ENCODE data around the gene CHRDL1.

CHRDL1 gene

GRCh38 chrX:110806145-110806544 lies 10.5 kb upstream of the CHRDL1 start:
- H3K4me3 ChIP-seq (ENCODE audit: control insufficient read depth in 1 of 7, extremely low read depth in 1 of 7, insufficient read depth in 4 of 7, low read depth in 2 of 7, low read length in 6 of 7) = no peak overlapping the region
- POLR2A ChIA-PET = no interaction called here
- CTCF ChIA-PET = no interaction called here
- H3K4me1 ChIP-seq (ENCODE audit: control extremely low read depth in 1 of 4, control insufficient read depth in 4 of 4, insufficient read depth in 4 of 4, low read length in 3 of 4) = peaks cover 0 to 1% (median 0%) of the 10 kb centered on the region in 4 experiments
- peaks cover 0 to 11% (median 0%) of the 10 kb centered on the region in 5 experiments for H3K27me3 ChIP-seq (replicated peaks in 2 of 5; ENCODE audit: control insufficient read depth in 4 of 5, insufficient read depth in 5 of 5, low read length in 4 of 5)
- WGBS (ENCODE audit: insufficient coverage) = 64% methylated on average over 2 of the region's 4 CpGs
- H3K36me3 ChIP-seq (ENCODE audit: control insufficient read depth in 4 of 4, insufficient read depth in 4 of 4, low read length in 3 of 4) = no peaks in the 10 kb centered on the region
- no peak overlapping the region for H3K27ac ChIP-seq (ENCODE audit: insufficient read depth in 1 of 2, low read depth in 1 of 2, low read length in 2 of 2, poor library complexity in 1 of 2, severe bottlenecking in 2 of 2)
- H3K9me3 ChIP-seq (ENCODE audit: control extremely low read depth in 1 of 5, control insufficient read depth in 4 of 5, insufficient read depth in 2 of 5, low read depth in 1 of 5, low read length in 4 of 5) = no peaks in the 10 kb centered on the region
- no peak for DNase-seq

- no peak overlapping the region for H3K27ac ChIP-seq (ENCODE audit: insufficient read depth in 1 of 2, low read depth in 1 of 2, low read length in 2 of 2, poor library complexity in 1 of 2, severe bottlenecking in 2 of 2)
- DNase-seq = no peak
- H3K9me3 ChIP-seq (ENCODE audit: control extremely low read depth in 1 of 5, control insufficient read depth in 4 of 5, insufficient read depth in 2 of 5, low read depth in 1 of 5, low read length in 4 of 5) = no peaks in the 10 kb centered on the region
- H3K4me1 ChIP-seq (ENCODE audit: control extremely low read depth in 1 of 4, control insufficient read depth in 4 of 4, insufficient read depth in 4 of 4, low read length in 3 of 4) = no peaks in the 10 kb centered on the region
- WGBS (ENCODE audit: insufficient coverage) = 100% methylated on average over 1 of the region's 1 CpG
- H3K4me3 ChIP-seq (ENCODE audit: control insufficient read depth in 1 of 7, extremely low read depth in 1 of 7, insufficient read depth in 4 of 7, low read depth in 2 of 7, low read length in 6 of 7) = no peak overlapping the region
- POLR2A ChIA-PET = no interaction called here
- no peaks in the 10 kb centered on the region for H3K36me3 ChIP-seq (ENCODE audit: control insufficient read depth in 4 of 4, insufficient read depth in 4 of 4, low read length in 3 of 4)
- H3K27me3 ChIP-seq (replicated peaks in 2 of 5; ENCODE audit: control insufficient read depth in 4 of 5, insufficient read depth in 5 of 5, low read length in 4 of 5) = peaks cover 0 to 11% (median 0%) of the 10 kb centered on the region in 5 experiments
- CTCF ChIA-PET = no interaction called here
Measured at GRCh38 chrX:110805303-110805702, 9.7 kb upstream of the CHRDL1 start.

- H3K4me1 ChIP-seq (ENCODE audit: control extremely low read depth in 1 of 4, control insufficient read depth in 4 of 4, insufficient read depth in 4 of 4, low read length in 3 of 4) = no peaks in the 10 kb centered on the region
- CTCF ChIA-PET = no interaction called here
- WGBS (ENCODE audit: insufficient coverage) = 71% methylated on average over 4 of the region's 4 CpGs
Measured at GRCh38 chrX:110804446-110804845, 8.8 kb upstream of the CHRDL1 start.

GRCh38 chrX:110803506-110803905 lies 7.9 kb upstream of the CHRDL1 start:
- no peaks in the 10 kb centered on the region for H3K9me3 ChIP-seq (ENCODE audit: control extremely low read depth in 1 of 5, control insufficient read depth in 4 of 5, insufficient read depth in 2 of 5, low read depth in 1 of 5, low read length in 4 of 5)
- H3K27ac ChIP-seq (ENCODE audit: insufficient read depth in 1 of 2, low read depth in 1 of 2, low read length in 2 of 2, poor library complexity in 1 of 2, severe bottlenecking in 2 of 2) = no peak overlapping the region
- ChIA-PET POLR2A (no interaction called here), CTCF (interaction anchor here (1.2 kb wide), 1 partner anchor 44 kb away, joined by 3 read pairs; no protein-coding TSS in a partner anchor)
- no peaks in the 10 kb centered on the region for H3K36me3 ChIP-seq (ENCODE audit: control insufficient read depth in 4 of 4, insufficient read depth in 4 of 4, low read length in 3 of 4)
- no peaks in the 10 kb centered on the region for H3K4me1 ChIP-seq (ENCODE audit: control extremely low read depth in 1 of 4, control insufficient read depth in 4 of 4, insufficient read depth in 4 of 4, low read length in 3 of 4)
- no peak for DNase-seq
- H3K27me3 ChIP-seq (replicated peaks in 2 of 5; ENCODE audit: control insufficient read depth in 4 of 5, insufficient read depth in 5 of 5, low read length in 4 of 5) = peaks cover 0 to 6% (median 0%) of the 10 kb centered on the region in 5 experiments
- no peak overlapping the region for H3K4me3 ChIP-seq (ENCODE audit: control insufficient read depth in 1 of 7, extremely low read depth in 1 of 7, insufficient read depth in 4 of 7, low read depth in 2 of 7, low read length in 6 of 7)
- 81% methylated on average over 3 of the region's 3 CpGs for WGBS (ENCODE audit: insufficient coverage)

More at GRCh38 chrX:110804446-110804845, 8.8 kb upstream of the CHRDL1 start:
- POLR2A ChIA-PET = no interaction called here
- no peaks in the 10 kb centered on the region for H3K9me3 ChIP-seq (ENCODE audit: control extremely low read depth in 1 of 5, control insufficient read depth in 4 of 5, insufficient read depth in 2 of 5, low read depth in 1 of 5, low read length in 4 of 5)
- H3K27ac ChIP-seq (ENCODE audit: insufficient read depth in 1 of 2, low read depth in 1 of 2, low read length in 2 of 2, poor library complexity in 1 of 2, severe bottlenecking in 2 of 2) = no peak overlapping the region
- H3K36me3 ChIP-seq (ENCODE audit: control insufficient read depth in 4 of 4, insufficient read depth in 4 of 4, low read length in 3 of 4) = no peaks in the 10 kb centered on the region
- H3K27me3 ChIP-seq (replicated peaks in 2 of 5; ENCODE audit: control insufficient read depth in 4 of 5, insufficient read depth in 5 of 5, low read length in 4 of 5) = peaks cover 0 to 11% (median 0%) of the 10 kb centered on the region in 5 experiments
- no peak overlapping the region for H3K4me3 ChIP-seq (ENCODE audit: control insufficient read depth in 1 of 7, extremely low read depth in 1 of 7, insufficient read depth in 4 of 7, low read depth in 2 of 7, low read length in 6 of 7)
- DNase-seq = no peak

GRCh38 chrX:110796407-110796697 lies 735 bp upstream of the CHRDL1 start:
- Histone ChIP-seq H3K9me3 (ENCODE audit: control extremely low read depth in 1 of 5, control insufficient read depth in 4 of 5, insufficient read depth in 2 of 5, low read depth in 1 of 5, low read length in 4 of 5) (no peaks in the 10 kb centered on the region), H3K4me3 (ENCODE audit: control insufficient read depth in 1 of 7, extremely low read depth in 1 of 7, insufficient read depth in 4 of 7, low read depth in 2 of 7, low read length in 6 of 7) (peak overlapping the region; percentile 39 to 76 (median 62)), H3K36me3 (ENCODE audit: control insufficient read depth in 4 of 4, insufficient read depth in 4 of 4, low read length in 3 of 4) (no peaks in the 10 kb centered on the region), H3K27ac (ENCODE audit: insufficient read depth in 1 of 2, low read depth in 1 of 2, low read length in 2 of 2, poor library complexity in 1 of 2, severe bottlenecking in 2 of 2) (no peak overlapping the region), H3K4me1 (ENCODE audit: control extremely low read depth in 1 of 4, control insufficient read depth in 4 of 4, insufficient read depth in 4 of 4, low read length in 3 of 4) (peaks cover 2 to 17% (median 6%) of the 10 kb centered on the region in 4 experiments), H3K27me3 (replicated peaks in 2 of 5; ENCODE audit: control insufficient read depth in 4 of 5, insufficient read depth in 5 of 5, low read length in 4 of 5) (peaks cover 0 to 33% (median 0%) of the 10 kb centered on the region in 5 experiments)
- CTCF ChIA-PET = interaction anchor here (1.4 kb wide), 1 partner anchor 18 kb away, joined by 4 read pairs; no protein-coding TSS in a partner anchor
- POLR2A ChIA-PET = no interaction called here
- no peak for DNase-seq
- WGBS (ENCODE audit: insufficient coverage) = no CpG with 5 or more reads among the region's 5 CpGs

GRCh38 chrX:110794601-110795000 lies 1.0 kb downstream of the CHRDL1 start:
- CTCF ChIA-PET = interaction anchor here (1.3 kb wide), 1 partner anchor 88 kb away, joined by 3 read pairs; no protein-coding TSS in a partner anchor
- WGBS (ENCODE audit: insufficient coverage) = 50% methylated on average over 2 of the region's 3 CpGs
- DNase-seq = no peak
- H3K4me3 ChIP-seq (ENCODE audit: control insufficient read depth in 1 of 7, extremely low read depth in 1 of 7, insufficient read depth in 4 of 7, low read depth in 2 of 7, low read length in 6 of 7) = peak overlapping the region in 5 of 7 experiments; percentile 56 to 66 (median 62)
- peaks cover 0 to 33% (median 0%) of the 10 kb centered on the region in 5 experiments for H3K27me3 ChIP-seq (replicated peaks in 2 of 5; ENCODE audit: control insufficient read depth in 4 of 5, insufficient read depth in 5 of 5, low read length in 4 of 5)
- H3K4me1 ChIP-seq (ENCODE audit: control extremely low read depth in 1 of 4, control insufficient read depth in 4 of 4, insufficient read depth in 4 of 4, low read length in 3 of 4) = peaks cover 5 to 20% (median 6%) of the 10 kb centered on the region in 4 experiments
- no peaks in the 10 kb centered on the region for H3K36me3 ChIP-seq (ENCODE audit: control insufficient read depth in 4 of 4, insufficient read depth in 4 of 4, low read length in 3 of 4)
- no peaks in the 10 kb centered on the region for H3K9me3 ChIP-seq (ENCODE audit: control extremely low read depth in 1 of 5, control insufficient read depth in 4 of 5, insufficient read depth in 2 of 5, low read depth in 1 of 5, low read length in 4 of 5)
- POLR2A ChIA-PET = no interaction called here
- H3K27ac ChIP-seq (ENCODE audit: insufficient read depth in 1 of 2, low read depth in 1 of 2, low read length in 2 of 2, poor library complexity in 1 of 2, severe bottlenecking in 2 of 2) = no peak overlapping the region

- peaks cover 4 to 17% (median 7%) of the 10 kb centered on the region in 4 experiments for H3K4me1 ChIP-seq (ENCODE audit: control extremely low read depth in 1 of 4, control insufficient read depth in 4 of 4, insufficient read depth in 4 of 4, low read length in 3 of 4)
- ChIA-PET POLR2A (no interaction called here), CTCF (no interaction called here)
- peak in 2 of 3 donors; percentile 59 to 66 for DNase-seq
- H3K36me3 ChIP-seq (ENCODE audit: control insufficient read depth in 4 of 4, insufficient read depth in 4 of 4, low read length in 3 of 4) = no peaks in the 10 kb centered on the region
- H3K9me3 ChIP-seq (ENCODE audit: control extremely low read depth in 1 of 5, control insufficient read depth in 4 of 5, insufficient read depth in 2 of 5, low read depth in 1 of 5, low read length in 4 of 5) = no peaks in the 10 kb centered on the region
- no peak overlapping the region for H3K27ac ChIP-seq (ENCODE audit: insufficient read depth in 1 of 2, low read depth in 1 of 2, low read length in 2 of 2, poor library complexity in 1 of 2, severe bottlenecking in 2 of 2)
- H3K27me3 ChIP-seq (replicated peaks in 2 of 5; ENCODE audit: control insufficient read depth in 4 of 5, insufficient read depth in 5 of 5, low read length in 4 of 5) = peaks cover 0 to 17% (median 0%) of the 10 kb centered on the region in 5 experiments
- 11% methylated on average over 5 of the region's 5 CpGs for WGBS (ENCODE audit: insufficient coverage)
- peak overlapping the region in 1 of 7 experiments; percentile 33 for H3K4me3 ChIP-seq (ENCODE audit: control insufficient read depth in 1 of 7, extremely low read depth in 1 of 7, insufficient read depth in 4 of 7, low read depth in 2 of 7, low read length in 6 of 7)
Measured at GRCh38 chrX:110791071-110791470, 4.5 kb downstream of the CHRDL1 start.
